T-helper 1 cell treated with Interleukin-12 subunit alpha and Interleukin-12 subunit beta and Interleukin-4 antibody, amounts not matched to agents 30 μg/mL and 1 μg/mL, for 36 hours (primary cell): ENCODE data around the gene TMEM183A.
A peak's percentile ranks its signal among the peaks of the same experiment; 100 is the strongest.
"Not testable (repeated sequence)": the region's sequence is repeated elsewhere in the genome, so short reads cannot be mapped to it uniquely, and the experiment has no call there.

Source experiments
- H3K27ac Mint-ChIP-seq: one replicate; pipeline ENCODE4 v1.8.0; 2021; ENCODE audit warnings: mild to moderate bottlenecking, mixed read lengths
- H3K27me3 Mint-ChIP-seq: one replicate; pipeline ENCODE4 v1.8.0; 2021; ENCODE audit warnings: low read depth, mixed read lengths
- H3K36me3 Mint-ChIP-seq: one replicate; pipeline ENCODE4 v1.8.0; 2021; ENCODE audit warnings: low read depth, mixed read lengths
- H3K4me1 Mint-ChIP-seq: one replicate; pipeline ENCODE4 v1.8.0; 2021; ENCODE audit warnings: low read depth, mixed read lengths
- H3K4me3 Mint-ChIP-seq: one replicate; pipeline ENCODE4 v1.8.0; 2021; ENCODE audit warnings: mild to moderate bottlenecking, moderate library complexity, mixed read lengths
- H3K9me3 Mint-ChIP-seq: one replicate; pipeline ENCODE4 v1.8.0; 2021; ENCODE audit warnings: mixed read lengths

Gene TMEM183A

GRCh38 chr1:203002951-203003350, 4.2 kb upstream of the TMEM183A start:
- H3K27ac Mint-ChIP-seq: no peak overlapping the region
- peaks cover 26% of the 10 kb centered on the region for H3K4me1 Mint-ChIP-seq
- no peaks in the 10 kb centered on the region for H3K36me3 Mint-ChIP-seq
- H3K9me3 Mint-ChIP-seq: no peaks in the 10 kb centered on the region
- peaks cover 10% of the 10 kb centered on the region for H3K27me3 Mint-ChIP-seq
- H3K4me3 Mint-ChIP-seq: no peak overlapping the region

- not testable (repeated sequence) for H3K9me3 Mint-ChIP-seq, H3K27me3 Mint-ChIP-seq, H3K36me3 Mint-ChIP-seq
- Mint-ChIP-seq H3K4me1 (peaks cover 26% of the 10 kb centered on the region), H3K4me3 (peak overlapping the region; percentile 95), H3K27ac (peak overlapping the region; percentile 96)
Measured at GRCh38 chr1:203005395-203006142, 1.6 kb upstream of the TMEM183A start.

GRCh38 chr1:203009185-203009584, 2.0 kb downstream of the TMEM183A start:
- no peaks in the 10 kb centered on the region for H3K27me3 Mint-ChIP-seq
- no peaks in the 10 kb centered on the region for H3K9me3 Mint-ChIP-seq
- H3K4me1 Mint-ChIP-seq: peaks cover 29% of the 10 kb centered on the region
- H3K36me3 Mint-ChIP-seq: peaks cover 25% of the 10 kb centered on the region
- H3K4me3 Mint-ChIP-seq: peak overlapping the region; percentile 95
- H3K27ac Mint-ChIP-seq: no peak overlapping the region

- Mint-ChIP-seq H3K4me3 (no peak overlapping the region), H3K27me3 (no peaks in the 10 kb centered on the region), H3K4me1 (peaks cover 21% of the 10 kb centered on the region), H3K27ac (no peak overlapping the region), H3K36me3 (peaks cover 43% of the 10 kb centered on the region), H3K9me3 (no peaks in the 10 kb centered on the region)
Measured at GRCh38 chr1:203011582-203011981, 4.4 kb downstream of the TMEM183A start.

GRCh38 chr1:203017061-203017460, 9.9 kb downstream of the TMEM183A start:
- H3K36me3 Mint-ChIP-seq: peaks cover 65% of the 10 kb centered on the region
- H3K27ac Mint-ChIP-seq: no peak overlapping the region
- no peaks in the 10 kb centered on the region for H3K9me3 Mint-ChIP-seq
- peaks cover 3% of the 10 kb centered on the region for H3K4me1 Mint-ChIP-seq
- H3K4me3 Mint-ChIP-seq: no peak overlapping the region
- H3K27me3 Mint-ChIP-seq: no peaks in the 10 kb centered on the region

GRCh38 chr1:203017692-203018091, 10.5 kb downstream of the TMEM183A start:
- Mint-ChIP-seq H3K4me3 (no peak overlapping the region), H3K27ac (no peak overlapping the region), H3K36me3 (peaks cover 62% of the 10 kb centered on the region), H3K4me1 (peaks cover 3% of the 10 kb centered on the region), H3K9me3 (no peaks in the 10 kb centered on the region), H3K27me3 (no peaks in the 10 kb centered on the region)

- H3K27ac Mint-ChIP-seq, H3K27me3 Mint-ChIP-seq, H3K4me3 Mint-ChIP-seq, H3K9me3 Mint-ChIP-seq: not testable (repeated sequence)
- peaks cover 13% of the 10 kb centered on the region for H3K4me1 Mint-ChIP-seq
- H3K36me3 Mint-ChIP-seq: peaks cover 53% of the 10 kb centered on the region
Measured at GRCh38 chr1:203022855-203023254, 15.7 kb downstream of the TMEM183A start.

GRCh38 chr1:203025686-203026030, 18.5 kb downstream of the TMEM183A start:
- Mint-ChIP-seq H3K27ac (peak overlapping the region; percentile 78), H3K9me3 (peaks cover 6% of the 10 kb centered on the region), H3K4me1 (peaks cover 20% of the 10 kb centered on the region), H3K36me3 (peaks cover 31% of the 10 kb centered on the region), H3K27me3 (no peaks in the 10 kb centered on the region), H3K4me3 (peak overlapping the region; percentile 77)

- Mint-ChIP-seq H3K27ac (peak within 1 kb of the TSS; percentile 78), H3K4me1 (peaks cover 20% of the 10 kb centered on the region), H3K27me3 (no peaks in the 10 kb centered on the region), H3K9me3 (peaks cover 6% of the 10 kb centered on the region), H3K4me3 (peak within 1 kb of the TSS; percentile 82), H3K36me3 (peaks cover 28% of the 10 kb centered on the region)
Measured at GRCh38 chr1:203026031-203026665, 19.0 kb downstream of the TMEM183A start, which contains the start of gene PPFIA4. Gene PPFIA4, plus strand, starts transcription at chr1:203026491. Its CDS starts 12,518 bp downstream, at chr1:203039009.

- H3K4me3 Mint-ChIP-seq: peak overlapping the region; percentile 82
- peaks cover 25% of the 10 kb centered on the region for H3K36me3 Mint-ChIP-seq
- H3K27me3 Mint-ChIP-seq: no peaks in the 10 kb centered on the region
- peaks cover 6% of the 10 kb centered on the region for H3K9me3 Mint-ChIP-seq
- H3K4me1 Mint-ChIP-seq: peaks cover 20% of the 10 kb centered on the region
- H3K27ac Mint-ChIP-seq: peak overlapping the region; percentile 39
Measured at GRCh38 chr1:203026666-203027663, 19.8 kb downstream of the TMEM183A start.

- H3K27ac Mint-ChIP-seq: peak overlapping the region; percentile 37
- H3K4me3 Mint-ChIP-seq: no peak overlapping the region
- peaks cover 6% of the 10 kb centered on the region for H3K9me3 Mint-ChIP-seq
- peaks cover 22% of the 10 kb centered on the region for H3K36me3 Mint-ChIP-seq
- peaks cover 20% of the 10 kb centered on the region for H3K4me1 Mint-ChIP-seq
- H3K27me3 Mint-ChIP-seq: no peaks in the 10 kb centered on the region
Measured at GRCh38 chr1:203028067-203028783, 21.1 kb downstream of the TMEM183A start.

GRCh38 chr1:203028784-203029553, 21.8 kb downstream of the TMEM183A start:
- Mint-ChIP-seq H3K9me3 (peaks cover 6% of the 10 kb centered on the region), H3K27ac (no peak overlapping the region), H3K4me1 (peaks cover 21% of the 10 kb centered on the region), H3K36me3 (peaks cover 18% of the 10 kb centered on the region), H3K27me3 (no peaks in the 10 kb centered on the region), H3K4me3 (no peak overlapping the region)

- no peak overlapping the region for H3K4me3 Mint-ChIP-seq
Measured at GRCh38 chr1:203031467-203031866, 24.3 kb downstream of the TMEM183A start.

More at GRCh38 chr1:203031467-203031866, 24.3 kb downstream of the TMEM183A start:
- H3K27ac Mint-ChIP-seq: no peak overlapping the region
- no peaks in the 10 kb centered on the region for H3K27me3 Mint-ChIP-seq
- H3K9me3 Mint-ChIP-seq: no peaks in the 10 kb centered on the region
- peaks cover 18% of the 10 kb centered on the region for H3K4me1 Mint-ChIP-seq
- H3K36me3 Mint-ChIP-seq: no peaks in the 10 kb centered on the region
